Measurements from ENCODE around the gene EPM2A. TPM values are rescaled to one million over a fixed set of nuclear protein-coding genes. Genes with fewer than 3 reads are reported as not detected.

EPM2A gene
- total RNA-seq, result 3.6 and 5.8 TPM in 2 replicates

DNA sequence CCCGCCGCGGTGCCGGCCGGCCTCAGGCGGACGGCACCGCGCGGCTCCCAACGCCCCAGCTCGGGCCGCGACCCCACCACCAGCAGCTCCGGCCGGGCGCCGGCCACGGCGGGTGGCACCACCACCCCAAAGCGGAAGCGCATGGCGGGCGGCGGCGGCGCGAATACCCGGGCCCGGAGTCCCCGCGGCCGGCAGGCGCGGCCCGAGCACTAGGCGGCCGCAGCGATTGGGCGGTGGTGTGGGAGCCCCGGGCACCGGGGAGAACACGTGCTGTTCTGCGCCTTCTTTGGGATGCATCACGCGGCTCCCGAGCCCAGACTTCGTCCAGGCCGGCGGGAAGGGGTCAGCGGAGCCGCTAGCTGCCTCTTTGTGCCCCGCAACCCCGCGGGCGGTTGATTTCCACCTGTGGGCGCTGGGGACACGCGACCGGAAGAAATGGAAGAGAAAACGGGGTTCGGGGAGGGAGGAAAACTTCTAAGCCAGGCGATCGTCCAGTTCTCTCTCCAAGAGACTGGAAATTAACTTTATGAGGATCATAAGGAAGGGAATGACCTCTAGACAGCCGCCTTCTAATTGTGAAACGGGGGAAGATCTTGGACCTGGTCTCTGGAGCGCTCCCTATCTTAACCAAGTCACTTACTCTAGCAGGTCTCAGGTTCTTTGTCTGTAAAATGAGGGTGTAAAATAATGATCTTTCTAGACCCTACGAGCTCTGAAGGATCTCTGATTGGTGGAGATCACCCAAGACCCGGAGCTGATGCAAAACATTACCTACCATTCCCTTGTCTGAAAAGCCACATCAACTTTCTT lies at the start of gene EPM2A:
EPM2A (minus strand) TSS at position 165 of the 810 bp plus-strand sequence; CDS start at position 143, 22 bp downstream.

Other genes starting within 250 kb of the EPM2A start
- 8.0 and 13.4 TPM in 2 replicates for gene FBXO30, start 79.3 kb upstream of the EPM2A start, total RNA-seq
- gene SHPRH, start 228.8 kb upstream of the EPM2A start, total RNA-seq, result 5.8 and 15.1 TPM in 2 replicates

Data from epithelial cell of alveolus of lung (primary cell).